Muscle layer of colon (tissue), 2 donors: ENCODE results near the gene AHI1.
"Not testable (repeated sequence)": the region's sequence is repeated elsewhere in the genome, so short reads cannot be mapped to it uniquely, and the experiment has no call there.

Source experiments
- H3K27ac ChIP-seq: one replicate; pipeline ENCODE4 v1.7.0; 2013; ENCODE audit warnings: low read depth, mild to moderate bottlenecking, low read length, moderate library complexity
- H3K27me3 ChIP-seq, 2 donors: one replicate each; pipeline ENCODE4 v1.7.0; 2013; ENCODE audit warnings: low read length in 2 of 2, mild to moderate bottlenecking in 2 of 2; ENCODE audit not compliant: insufficient read depth in 2 of 2, control insufficient read depth in 1 of 2
- H3K36me3 ChIP-seq: one replicate; pipeline ENCODE4 v1.7.0; 2013; ENCODE audit warnings: mild to moderate bottlenecking, low read length; ENCODE audit not compliant: insufficient read depth
- H3K4me1 ChIP-seq: one replicate; pipeline ENCODE4 v1.7.0; 2013; ENCODE audit warnings: mild to moderate bottlenecking, low read length; ENCODE audit not compliant: insufficient read depth
- H3K4me3 ChIP-seq, 2 donors: one replicate each; pipeline ENCODE4 v1.7.0; 2013; ENCODE audit warnings: low read length in 2 of 2, low read depth in 1 of 2, mild to moderate bottlenecking in 1 of 2, moderate library complexity in 1 of 2
- H3K9ac ChIP-seq: one replicate; pipeline ENCODE4 v1.7.0; 2013; ENCODE audit warnings: low read length
- H3K9me3 ChIP-seq: one replicate; pipeline ENCODE4 v1.7.0; 2013; ENCODE audit warnings: mild to moderate bottlenecking, low read length
- donor health status: abdominal sarcoma.
- donor health status: Adenocarcinoma of cecum.

Gene AHI1

DNA sequence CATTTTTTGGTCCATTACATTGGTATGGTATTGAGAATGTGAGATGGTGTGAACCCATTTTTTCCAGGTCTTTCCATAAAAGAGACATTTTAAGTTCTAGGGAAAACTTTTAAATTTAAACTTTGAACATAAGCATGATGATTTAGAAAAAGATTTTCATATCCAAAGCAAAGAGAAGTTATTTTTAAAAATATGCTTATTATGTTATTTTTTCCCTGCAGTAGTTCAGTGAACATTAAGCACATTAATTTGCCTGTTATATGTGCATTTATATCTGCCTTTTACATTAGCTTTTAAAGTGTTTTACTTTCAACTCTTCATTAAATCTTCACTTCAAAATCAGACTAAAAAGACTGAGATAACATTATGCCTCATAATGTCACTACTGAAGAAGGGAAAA lies 116.7 kb downstream of the AHI1 start:
- Histone ChIP-seq H3K9me3 (no peaks in the 10 kb centered on the region), H3K9ac (no peak overlapping the region), H3K36me3 (no peaks in the 10 kb centered on the region), H3K4me1 (no peaks in the 10 kb centered on the region), H3K27me3 (no peaks in the 10 kb centered on the region), H3K27ac (no peak overlapping the region), H3K4me3 (no peak overlapping the region)

DNA sequence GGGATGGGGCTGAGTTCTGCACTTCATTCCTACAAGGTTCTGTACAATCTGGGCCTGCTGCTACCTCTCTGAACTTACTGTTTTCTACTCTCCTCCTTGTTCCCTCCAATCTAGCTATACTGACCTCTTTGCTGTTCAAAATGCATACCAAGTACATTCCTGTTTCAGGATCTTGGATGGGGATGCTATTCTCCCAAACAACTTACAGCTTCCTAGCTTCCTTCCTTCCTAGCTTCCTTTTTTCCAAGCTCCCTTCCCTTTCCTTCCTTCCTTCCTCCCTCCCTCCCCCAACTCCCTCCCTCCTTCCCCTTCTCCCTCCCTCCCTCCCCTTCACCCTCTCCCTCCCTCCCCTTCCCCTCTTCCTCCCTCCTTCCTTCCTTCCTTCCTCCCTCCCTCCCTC lies 117.9 kb downstream of the AHI1 start:
- Histone ChIP-seq H3K9ac (no peak overlapping the region), H3K4me3 (no peak overlapping the region), H3K9me3 (no peaks in the 10 kb centered on the region), H3K4me1 (no peaks in the 10 kb centered on the region), H3K36me3 (no peaks in the 10 kb centered on the region), H3K27me3 (no peaks in the 10 kb centered on the region), H3K27ac (no peak overlapping the region)

DNA sequence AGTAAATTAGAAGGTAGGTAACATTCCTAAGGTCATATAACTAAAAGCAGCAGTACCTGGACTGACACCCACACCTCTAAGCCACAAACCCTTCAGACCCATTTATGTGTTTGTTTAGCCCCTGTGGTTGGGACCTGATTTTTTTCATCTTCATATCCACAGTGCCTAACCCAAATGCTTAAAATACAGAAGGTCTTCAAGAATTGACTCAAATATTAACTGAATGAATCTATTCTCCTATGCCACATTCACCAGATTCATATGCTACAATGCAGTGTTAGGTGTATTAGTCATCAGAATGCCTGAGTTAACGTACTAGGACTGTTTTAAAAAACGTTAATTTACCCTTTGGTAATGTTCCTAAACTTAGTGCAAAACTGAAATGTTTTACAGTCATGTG lies 124.8 kb downstream of the AHI1 start:
- H3K27ac ChIP-seq = no peak overlapping the region
- H3K27me3 ChIP-seq = no peaks in the 10 kb centered on the region
- no peaks in the 10 kb centered on the region for H3K9me3 ChIP-seq
- H3K36me3 ChIP-seq = no peaks in the 10 kb centered on the region
- H3K4me3 ChIP-seq = no peak overlapping the region
- no peaks in the 10 kb centered on the region for H3K4me1 ChIP-seq
- H3K9ac ChIP-seq = no peak overlapping the region

DNA sequence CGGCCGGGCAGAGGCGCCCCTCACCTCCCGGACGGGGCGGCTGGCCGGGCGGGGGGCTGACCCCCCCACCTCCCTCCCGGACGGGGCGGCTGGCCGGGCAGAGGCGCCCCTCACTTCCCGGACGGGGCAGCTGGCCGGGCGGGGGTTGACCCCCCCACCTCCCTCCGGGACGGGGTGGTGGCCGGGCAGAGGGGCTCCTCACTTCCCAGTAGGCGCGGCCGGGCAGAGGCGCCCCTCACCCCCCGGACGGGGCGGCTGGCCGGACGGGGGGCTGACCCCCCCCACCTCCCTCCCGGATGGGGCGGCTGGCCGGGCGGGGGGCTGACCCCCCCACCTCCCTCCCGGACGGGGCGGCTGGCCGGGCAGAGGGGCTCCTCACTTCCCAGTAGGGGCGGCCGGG lies 133.9 kb downstream of the AHI1 start:
- H3K27ac ChIP-seq = not testable (repeated sequence)

DNA sequence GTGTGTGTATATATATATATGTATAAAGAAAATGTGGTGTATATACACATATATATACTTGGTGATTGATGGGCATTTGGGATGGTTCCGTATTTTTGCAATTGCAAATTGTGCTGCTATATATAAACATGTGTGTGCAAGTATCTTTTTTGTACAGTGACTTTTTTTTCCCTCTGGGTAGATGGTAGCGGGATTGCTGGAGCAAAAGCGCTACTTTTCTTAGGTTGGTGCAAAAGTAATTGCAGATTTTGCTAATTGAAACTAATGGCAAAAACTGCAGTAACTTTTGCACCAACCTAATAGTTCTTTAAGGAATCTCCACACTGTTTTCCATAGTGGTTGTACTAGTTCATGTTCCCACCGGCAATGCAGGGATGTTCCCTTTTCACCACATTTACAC lies 135.4 kb downstream of the AHI1 start:
- H3K4me3 ChIP-seq = no peak overlapping the region
- H3K9ac ChIP-seq = no peak overlapping the region

More for the DNA sequence above, 133.9 kb downstream of the AHI1 start:
- not testable (repeated sequence) for H3K27me3 ChIP-seq, H3K4me1 ChIP-seq, H3K9me3 ChIP-seq, H3K9ac ChIP-seq, H3K36me3 ChIP-seq, H3K4me3 ChIP-seq

DNA sequence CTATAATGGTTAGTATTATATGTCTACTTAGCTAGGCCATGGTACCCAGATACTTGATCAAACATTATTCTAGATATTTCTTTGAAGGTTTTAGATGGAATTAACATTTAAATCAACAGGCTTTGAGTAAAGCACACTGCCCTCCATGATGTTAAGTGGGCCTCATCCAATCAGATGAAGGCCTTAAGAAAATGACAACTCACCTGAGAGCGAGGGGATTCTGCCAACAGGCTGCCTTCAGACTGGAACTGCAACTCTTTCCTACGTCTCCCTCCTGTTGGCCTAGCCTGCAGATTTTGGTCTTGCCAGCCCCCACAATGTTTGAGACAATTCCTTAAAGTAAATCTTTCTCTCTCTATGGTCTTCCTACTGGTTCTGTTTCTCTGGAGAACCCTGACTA lies 137.3 kb downstream of the AHI1 start:
- no peaks in the 10 kb centered on the region for H3K27me3 ChIP-seq
- no peaks in the 10 kb centered on the region for H3K36me3 ChIP-seq
- no peak overlapping the region for H3K4me3 ChIP-seq
- no peaks in the 10 kb centered on the region for H3K9me3 ChIP-seq
- no peaks in the 10 kb centered on the region for H3K4me1 ChIP-seq
- H3K9ac ChIP-seq = no peak overlapping the region
- H3K27ac ChIP-seq = no peak overlapping the region

More for the DNA sequence above, 135.4 kb downstream of the AHI1 start:
- Histone ChIP-seq H3K4me1 (no peaks in the 10 kb centered on the region), H3K27me3 (no peaks in the 10 kb centered on the region), H3K9me3 (no peaks in the 10 kb centered on the region), H3K36me3 (no peaks in the 10 kb centered on the region), H3K27ac (no peak overlapping the region)

DNA sequence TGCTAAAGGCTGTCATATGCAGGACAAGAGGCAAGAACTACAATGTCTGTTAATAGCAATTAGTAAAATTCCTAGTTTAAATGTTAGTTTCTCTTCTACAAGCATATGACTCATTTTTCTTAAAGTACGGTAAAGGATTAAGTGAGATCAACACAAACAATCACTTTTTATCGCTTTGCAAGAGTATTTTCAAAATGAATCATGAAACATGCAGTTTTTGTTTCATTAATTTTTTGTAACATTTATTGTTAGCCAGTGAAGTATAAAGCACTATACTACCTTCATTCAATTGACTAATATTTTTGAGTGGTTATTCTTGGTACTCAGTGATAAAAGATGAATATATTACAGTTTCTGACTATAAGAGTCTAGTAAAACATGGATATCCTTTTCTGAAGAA lies 138.6 kb downstream of the AHI1 start:
- no peaks in the 10 kb centered on the region for H3K36me3 ChIP-seq
- H3K27me3 ChIP-seq = no peaks in the 10 kb centered on the region
- no peak overlapping the region for H3K9ac ChIP-seq
- H3K4me3 ChIP-seq = no peak overlapping the region
- no peaks in the 10 kb centered on the region for H3K4me1 ChIP-seq
- H3K9me3 ChIP-seq = no peaks in the 10 kb centered on the region
- no peak overlapping the region for H3K27ac ChIP-seq

DNA sequence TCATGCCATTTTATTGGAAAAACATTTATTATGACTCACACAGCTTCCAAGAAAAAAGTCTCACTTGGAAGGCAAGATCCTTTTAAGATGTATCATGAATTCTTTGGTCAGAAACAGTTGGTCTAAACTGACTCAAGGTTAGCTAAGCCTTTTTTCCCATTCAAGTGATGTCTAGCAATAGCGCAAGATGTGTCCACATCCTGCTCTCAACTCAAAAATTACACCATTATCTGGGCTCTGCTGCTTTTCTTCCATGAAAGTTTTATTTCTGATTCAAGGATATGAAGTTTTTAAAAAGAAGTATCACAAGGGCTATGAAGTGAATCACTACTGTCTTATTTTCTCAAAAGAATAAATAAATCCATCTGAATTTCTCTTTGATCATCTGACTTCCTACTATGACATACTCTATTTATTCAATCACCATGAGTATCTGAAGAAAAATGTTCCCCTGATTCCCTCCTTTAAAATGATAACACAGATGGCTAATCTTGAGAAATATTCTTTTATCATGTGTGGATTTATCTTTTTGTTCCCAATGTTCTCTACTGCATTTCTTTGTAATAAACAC lies 139.2 kb downstream of the AHI1 start:
- Histone ChIP-seq H3K4me1 (no peaks in the 10 kb centered on the region), H3K9me3 (no peaks in the 10 kb centered on the region), H3K27ac (no peak overlapping the region), H3K9ac (no peak overlapping the region), H3K27me3 (no peaks in the 10 kb centered on the region), H3K36me3 (no peaks in the 10 kb centered on the region), H3K4me3 (no peak overlapping the region)

DNA sequence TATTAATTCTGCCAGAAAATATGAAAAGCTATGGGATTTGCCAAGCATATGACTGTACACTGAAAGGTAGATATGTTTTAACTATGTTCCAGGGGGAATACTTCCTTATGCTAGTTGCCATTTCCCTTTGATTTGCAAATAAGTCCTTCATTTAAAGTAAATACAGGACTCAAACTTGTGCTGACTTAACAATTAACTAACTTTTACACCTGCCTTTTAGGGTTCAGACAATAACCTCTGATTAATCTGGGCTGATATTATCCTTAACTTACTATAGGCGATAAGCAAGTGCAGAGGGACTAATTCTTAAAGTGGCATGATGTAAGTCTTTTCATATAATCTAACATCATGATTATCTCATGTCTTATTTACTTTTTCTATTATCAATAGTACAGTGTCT lies 143.1 kb downstream of the AHI1 start:
- no peaks in the 10 kb centered on the region for H3K27me3 ChIP-seq
- no peak overlapping the region for H3K9ac ChIP-seq
- H3K27ac ChIP-seq = no peak overlapping the region

DNA sequence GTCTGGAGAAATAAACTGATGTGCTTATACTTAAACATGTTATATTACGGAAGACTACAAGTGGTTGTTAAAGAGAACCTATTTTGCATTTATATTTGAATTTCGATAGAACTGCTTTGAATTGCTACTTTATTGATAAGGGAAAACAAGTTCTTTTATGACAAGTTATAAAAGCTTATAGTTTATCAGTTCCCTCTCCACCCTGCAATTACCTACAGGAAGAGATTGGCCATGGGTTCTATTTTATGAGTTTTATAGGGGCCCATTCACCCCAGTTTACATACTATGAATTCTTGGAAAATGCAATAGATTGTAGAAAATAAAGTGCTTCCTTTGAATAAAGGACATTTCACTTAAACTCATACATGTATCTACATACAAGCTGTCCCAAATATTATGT lies 144.4 kb downstream of the AHI1 start:
- Histone ChIP-seq H3K9me3 (no peaks in the 10 kb centered on the region), H3K4me3 (no peak overlapping the region), H3K27ac (no peak overlapping the region), H3K36me3 (no peaks in the 10 kb centered on the region), H3K27me3 (no peaks in the 10 kb centered on the region), H3K9ac (no peak overlapping the region), H3K4me1 (no peaks in the 10 kb centered on the region)

More for the DNA sequence above, 143.1 kb downstream of the AHI1 start:
- Histone ChIP-seq H3K4me3 (no peak overlapping the region), H3K4me1 (no peaks in the 10 kb centered on the region), H3K9me3 (no peaks in the 10 kb centered on the region), H3K36me3 (no peaks in the 10 kb centered on the region)

DNA sequence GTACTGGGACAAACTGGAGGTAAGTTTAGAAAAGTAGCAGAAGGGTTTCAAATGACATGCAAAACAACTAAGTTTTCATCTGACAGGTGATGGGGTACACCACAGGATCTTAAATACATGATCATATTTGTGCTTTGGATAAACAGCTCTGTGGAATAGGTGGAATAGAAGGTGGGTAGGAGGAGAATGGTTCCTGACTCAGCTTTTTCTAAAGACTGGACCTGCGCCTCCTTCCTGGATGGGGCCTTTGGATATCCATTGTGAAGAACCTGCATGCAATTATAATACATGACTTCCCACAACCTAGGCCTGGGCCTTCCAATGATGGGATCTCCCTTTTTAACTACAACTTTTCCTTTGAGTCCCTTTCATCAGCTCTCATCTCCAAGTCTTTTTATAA lies 145.9 kb downstream of the AHI1 start:
- Histone ChIP-seq H3K4me1 (no peaks in the 10 kb centered on the region), H3K9ac (no peak overlapping the region), H3K27me3 (no peaks in the 10 kb centered on the region), H3K9me3 (no peaks in the 10 kb centered on the region), H3K27ac (no peak overlapping the region), H3K4me3 (no peak overlapping the region), H3K36me3 (no peaks in the 10 kb centered on the region)

DNA sequence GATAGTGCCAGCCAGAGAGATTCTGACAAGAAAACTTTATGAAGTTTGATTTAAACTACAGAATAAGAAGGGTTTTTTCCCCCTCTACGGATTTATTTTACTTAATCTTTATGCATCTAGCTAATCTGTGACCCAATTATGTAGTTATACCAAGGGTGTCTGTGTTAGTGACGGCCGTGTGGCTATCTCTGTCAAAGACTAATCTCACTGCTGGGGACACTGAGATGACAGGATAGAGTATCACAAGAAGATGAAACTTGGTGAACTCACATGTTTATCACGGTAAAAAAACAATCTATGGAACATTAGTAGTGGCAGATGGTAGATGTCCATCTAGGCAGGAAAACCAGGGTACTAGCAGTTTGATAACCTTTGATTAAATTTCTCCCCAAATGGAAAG lies 149.7 kb downstream of the AHI1 start:
- Histone ChIP-seq H3K27ac (no peak overlapping the region), H3K27me3 (no peaks in the 10 kb centered on the region), H3K9ac (no peak overlapping the region), H3K9me3 (no peaks in the 10 kb centered on the region), H3K4me3 (no peak overlapping the region), H3K36me3 (no peaks in the 10 kb centered on the region), H3K4me1 (no peaks in the 10 kb centered on the region)
